Neural cell (in vitro differentiated cells): ENCODE measurements around the gene MIPOL1.

Experiments
- EP300 ChIP-seq: fragments of 450-650 bp; conservative IDR thresholded peaks from 2 replicates; pipeline ENCODE4 v1.6.1; 2014; ENCODE audit warnings: antibody characterized with exemption, mild to moderate bottlenecking, moderate library complexity; ENCODE audit not compliant: poor library complexity, severe bottlenecking
- MXI1 ChIP-seq: fragments of 450-650 bp; conservative IDR thresholded peaks from 2 replicates; pipeline ENCODE4 v1.6.1; 2014; ENCODE audit warnings: antibody characterized with exemption, mild to moderate bottlenecking; ENCODE audit not compliant: poor library complexity, severe bottlenecking
- POLR2AphosphoS5 ChIP-seq: IDR thresholded peaks from 2 replicates; pipeline ENCODE4 v1.6.1; 2012
- RAD21 ChIP-seq: fragments of 450-650 bp; conservative IDR thresholded peaks from 2 replicates; pipeline ENCODE4 v1.6.1; 2014; ENCODE audit warnings: antibody characterized with exemption, mild to moderate bottlenecking, moderate library complexity
- SMC3 ChIP-seq: fragments of 450-650 bp; conservative IDR thresholded peaks from 2 replicates; pipeline ENCODE4 v1.6.1; 2014; ENCODE audit warnings: antibody characterized with exemption, mild to moderate bottlenecking, moderate library complexity; ENCODE audit not compliant: poor library complexity
- TAF1 ChIP-seq: IDR thresholded peaks from 2 replicates; pipeline ENCODE4 v1.6.1; 2012; ENCODE audit warnings: low read depth
- TF ChIP-seq, protein P1 (sequence below): fragments of 450-650 bp; IDR thresholded peaks from 2 replicates; pipeline ENCODE4 v1.5.1; 2014; ENCODE audit warnings: antibody characterized with exemption, mild to moderate bottlenecking, moderate library complexity; ENCODE audit not compliant: poor library complexity, severe bottlenecking

DNA sequence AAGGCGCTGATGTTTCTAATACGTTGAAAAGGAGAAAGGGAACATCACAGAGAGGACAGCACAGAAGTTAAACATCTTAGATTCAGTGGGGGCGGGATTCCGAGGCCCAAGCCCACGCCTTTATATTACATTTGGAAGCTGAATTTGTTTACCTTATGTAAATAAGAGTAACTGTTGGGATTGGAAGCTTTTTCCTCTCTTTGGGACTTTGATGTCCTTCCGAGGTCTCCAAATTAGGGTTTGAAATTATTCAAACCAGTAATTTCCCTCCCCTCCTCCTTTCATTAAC lies 390.9 kb downstream of the MIPOL1 start:
- TF ChIP-seq MXI1 (no peak), RAD21 (no peak), TAF1 (no peak), SMC3 (no peak), POLR2AphosphoS5 (no peak), EP300 (no peak)
- TF ChIP-seq, protein P1, sequence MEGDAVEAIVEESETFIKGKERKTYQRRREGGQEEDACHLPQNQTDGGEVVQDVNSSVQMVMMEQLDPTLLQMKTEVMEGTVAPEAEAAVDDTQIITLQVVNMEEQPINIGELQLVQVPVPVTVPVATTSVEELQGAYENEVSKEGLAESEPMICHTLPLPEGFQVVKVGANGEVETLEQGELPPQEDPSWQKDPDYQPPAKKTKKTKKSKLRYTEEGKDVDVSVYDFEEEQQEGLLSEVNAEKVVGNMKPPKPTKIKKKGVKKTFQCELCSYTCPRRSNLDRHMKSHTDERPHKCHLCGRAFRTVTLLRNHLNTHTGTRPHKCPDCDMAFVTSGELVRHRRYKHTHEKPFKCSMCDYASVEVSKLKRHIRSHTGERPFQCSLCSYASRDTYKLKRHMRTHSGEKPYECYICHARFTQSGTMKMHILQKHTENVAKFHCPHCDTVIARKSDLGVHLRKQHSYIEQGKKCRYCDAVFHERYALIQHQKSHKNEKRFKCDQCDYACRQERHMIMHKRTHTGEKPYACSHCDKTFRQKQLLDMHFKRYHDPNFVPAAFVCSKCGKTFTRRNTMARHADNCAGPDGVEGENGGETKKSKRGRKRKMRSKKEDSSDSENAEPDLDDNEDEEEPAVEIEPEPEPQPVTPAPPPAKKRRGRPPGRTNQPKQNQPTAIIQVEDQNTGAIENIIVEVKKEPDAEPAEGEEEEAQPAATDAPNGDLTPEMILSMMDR: no peak
